HepG2 (cell line): ENCODE results near the gene GNG13. TPM values are rescaled to one million over a fixed set of nuclear protein-coding genes. Genes with fewer than 3 reads are reported as not detected.

Experiments used
- KDM6A ChIP-seq: IDR thresholded peaks from 2 replicates; pipeline ENCODE4 v1.6.1; 2016; ENCODE audit warnings: low read depth
- MIXL1 ChIP-seq: IDR thresholded peaks from 2 replicates; pipeline ENCODE4 v1.6.1; 2016
- SCMH1 ChIP-seq: sonication (generic); formaldehyde crosslinking; IDR thresholded peaks from 2 replicates; pipeline ENCODE4 v1.9.0; 2021; ENCODE audit warnings: missing genetic modification reagents, mild to moderate bottlenecking, borderline replicate concordance
- TEAD3 ChIP-seq: optimal IDR thresholded peaks from 2 replicates; pipeline ENCODE3; 2016; ENCODE audit warnings: borderline replicate concordance
- YY1 ChIP-seq: IDR thresholded peaks from 2 replicates; pipeline ENCODE4 v1.6.1; 2011; ENCODE audit warnings: low read length, low read depth, moderate library complexity, mild to moderate bottlenecking; ENCODE audit not compliant: insufficient read depth, insufficient replicate concordance
- ZMAT3 ChIP-seq: sonication (generic); formaldehyde crosslinking; conservative IDR thresholded peaks from 2 replicates; pipeline ENCODE4 v1.7.0; 2021; ENCODE audit warnings: missing genetic modification reagents
- ZMYM4 ChIP-seq: sonication (generic); formaldehyde crosslinking; IDR thresholded peaks from 2 replicates; pipeline ENCODE4 v1.8.1; 2023; ENCODE audit warnings: mild to moderate bottlenecking, missing genetic modification reagents
- polyA plus RNA-seq, 8 experiments: library from polyadenylated mRNA; depleted of rRNA in 3 of 8; stranded (reverse) in 7 of 8; unstranded in 1 of 8; fragments of >200 nt; fragmentation: Illumina TruSeq in 4 of 8; extraction: Trizol in 4 of 8; gene quantifications; 2 replicates each; pipeline versions ENCODE4 v1.2.1 to v1.2.3, GENCODE V29; 2011 to 2016; ENCODE audit warnings: low read depth in 4 of 8, missing spikeins in 1 of 8, mixed read lengths in 1 of 8; ENCODE audit not compliant: insufficient read depth in 1 of 8
- total RNA-seq, 5 experiments: library from RNA; depleted of rRNA; stranded (reverse); fragments of >200 nt; fragmentation: Illumina TruSeq; extraction: Trizol; gene quantifications; 2 replicates each; pipeline ENCODE4 v1.2.3, GENCODE V29; 2016; ENCODE audit warnings: low read depth in 1 of 5
- TF ChIP-seq, protein P1 (sequence below): IDR thresholded peaks from 2 replicates; pipeline ENCODE4 v1.6.1; 2016; ENCODE audit warnings: low read depth, missing genetic modification reagents, missing compliant biosample characterization
- TF ChIP-seq, protein P2 (sequence below): sonication (generic); formaldehyde crosslinking; IDR thresholded peaks from 2 replicates; pipeline ENCODE4 v1.8.0; 2022; ENCODE audit warnings: missing genetic modification reagents, mild to moderate bottlenecking, borderline replicate concordance
- TF ChIP-seq, protein P3 (sequence below): sonication (generic); formaldehyde crosslinking; IDR thresholded peaks from 2 replicates; pipeline ENCODE4 v1.8.1; 2023; ENCODE audit warnings: mild to moderate bottlenecking, missing genetic modification reagents, borderline replicate concordance

GNG13 gene
- total and polyA plus RNA-seq, 2 of the 13 experiments (the other 11 are each of a cell fraction or from before 2014, with no cell fraction given) = not detected

DNA sequence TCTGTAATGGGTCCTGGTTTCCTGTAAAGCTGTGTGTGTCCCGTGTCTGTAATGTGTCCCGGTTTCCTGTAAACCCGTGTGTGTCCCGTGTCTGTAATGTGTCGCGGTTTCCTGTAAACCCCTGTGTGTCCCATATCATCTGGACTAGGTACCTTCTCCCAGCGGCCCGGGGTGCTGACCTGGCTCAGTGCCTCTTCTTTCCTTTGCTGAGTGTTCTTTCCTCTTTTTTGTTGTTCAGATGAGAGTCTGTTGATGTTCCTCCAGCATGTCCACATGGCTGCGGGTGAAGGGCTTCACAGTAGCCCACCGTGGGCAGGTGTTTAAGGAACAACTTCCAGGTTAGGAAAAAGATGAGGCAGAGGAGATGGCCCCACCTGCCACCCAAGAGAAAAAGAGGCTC, 46.6 kb upstream of the GNG13 start (continued):
- TF ChIP-seq, protein P1, sequence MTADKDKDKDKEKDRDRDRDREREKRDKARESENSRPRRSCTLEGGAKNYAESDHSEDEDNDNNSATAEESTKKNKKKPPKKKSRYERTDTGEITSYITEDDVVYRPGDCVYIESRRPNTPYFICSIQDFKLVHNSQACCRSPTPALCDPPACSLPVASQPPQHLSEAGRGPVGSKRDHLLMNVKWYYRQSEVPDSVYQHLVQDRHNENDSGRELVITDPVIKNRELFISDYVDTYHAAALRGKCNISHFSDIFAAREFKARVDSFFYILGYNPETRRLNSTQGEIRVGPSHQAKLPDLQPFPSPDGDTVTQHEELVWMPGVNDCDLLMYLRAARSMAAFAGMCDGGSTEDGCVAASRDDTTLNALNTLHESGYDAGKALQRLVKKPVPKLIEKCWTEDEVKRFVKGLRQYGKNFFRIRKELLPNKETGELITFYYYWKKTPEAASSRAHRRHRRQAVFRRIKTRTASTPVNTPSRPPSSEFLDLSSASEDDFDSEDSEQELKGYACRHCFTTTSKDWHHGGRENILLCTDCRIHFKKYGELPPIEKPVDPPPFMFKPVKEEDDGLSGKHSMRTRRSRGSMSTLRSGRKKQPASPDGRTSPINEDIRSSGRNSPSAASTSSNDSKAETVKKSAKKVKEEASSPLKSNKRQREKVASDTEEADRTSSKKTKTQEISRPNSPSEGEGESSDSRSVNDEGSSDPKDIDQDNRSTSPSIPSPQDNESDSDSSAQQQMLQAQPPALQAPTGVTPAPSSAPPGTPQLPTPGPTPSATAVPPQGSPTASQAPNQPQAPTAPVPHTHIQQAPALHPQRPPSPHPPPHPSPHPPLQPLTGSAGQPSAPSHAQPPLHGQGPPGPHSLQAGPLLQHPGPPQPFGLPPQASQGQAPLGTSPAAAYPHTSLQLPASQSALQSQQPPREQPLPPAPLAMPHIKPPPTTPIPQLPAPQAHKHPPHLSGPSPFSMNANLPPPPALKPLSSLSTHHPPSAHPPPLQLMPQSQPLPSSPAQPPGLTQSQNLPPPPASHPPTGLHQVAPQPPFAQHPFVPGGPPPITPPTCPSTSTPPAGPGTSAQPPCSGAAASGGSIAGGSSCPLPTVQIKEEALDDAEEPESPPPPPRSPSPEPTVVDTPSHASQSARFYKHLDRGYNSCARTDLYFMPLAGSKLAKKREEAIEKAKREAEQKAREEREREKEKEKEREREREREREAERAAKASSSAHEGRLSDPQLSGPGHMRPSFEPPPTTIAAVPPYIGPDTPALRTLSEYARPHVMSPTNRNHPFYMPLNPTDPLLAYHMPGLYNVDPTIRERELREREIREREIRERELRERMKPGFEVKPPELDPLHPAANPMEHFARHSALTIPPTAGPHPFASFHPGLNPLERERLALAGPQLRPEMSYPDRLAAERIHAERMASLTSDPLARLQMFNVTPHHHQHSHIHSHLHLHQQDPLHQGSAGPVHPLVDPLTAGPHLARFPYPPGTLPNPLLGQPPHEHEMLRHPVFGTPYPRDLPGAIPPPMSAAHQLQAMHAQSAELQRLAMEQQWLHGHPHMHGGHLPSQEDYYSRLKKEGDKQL (CRISPR knock-in tag) = no peak
- no peak for TF ChIP-seq MIXL1 (CRISPR knock-in tag)
- no peak for TF ChIP-seq SCMH1
- no peak for TF ChIP-seq ZMAT3
- no peak for TF ChIP-seq KDM6A
- TF ChIP-seq, protein P2, sequence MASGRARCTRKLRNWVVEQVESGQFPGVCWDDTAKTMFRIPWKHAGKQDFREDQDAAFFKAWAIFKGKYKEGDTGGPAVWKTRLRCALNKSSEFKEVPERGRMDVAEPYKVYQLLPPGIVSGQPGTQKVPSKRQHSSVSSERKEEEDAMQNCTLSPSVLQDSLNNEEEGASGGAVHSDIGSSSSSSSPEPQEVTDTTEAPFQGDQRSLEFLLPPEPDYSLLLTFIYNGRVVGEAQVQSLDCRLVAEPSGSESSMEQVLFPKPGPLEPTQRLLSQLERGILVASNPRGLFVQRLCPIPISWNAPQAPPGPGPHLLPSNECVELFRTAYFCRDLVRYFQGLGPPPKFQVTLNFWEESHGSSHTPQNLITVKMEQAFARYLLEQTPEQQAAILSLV (CRISPR knock-in tag) = no peak
- no peak for TF ChIP-seq YY1
- TF ChIP-seq, protein P3, sequence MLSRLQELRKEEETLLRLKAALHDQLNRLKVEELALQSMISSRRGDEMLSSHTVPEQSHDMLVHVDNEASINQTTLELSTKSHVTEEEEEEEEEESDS = no peak
- TF ChIP-seq TEAD3 = no peak
- no peak for TF ChIP-seq ZMYM4 (CRISPR knock-in tag)
